ENCODE measurements around the gene RNF25. TPM values are rescaled to one million over a fixed set of nuclear protein-coding genes. Genes with fewer than 3 reads are reported as not detected.

RNF25 gene
- total RNA-seq, 2 experiments from 2014 or later, result 18.0 to 18.6 TPM

DNA sequence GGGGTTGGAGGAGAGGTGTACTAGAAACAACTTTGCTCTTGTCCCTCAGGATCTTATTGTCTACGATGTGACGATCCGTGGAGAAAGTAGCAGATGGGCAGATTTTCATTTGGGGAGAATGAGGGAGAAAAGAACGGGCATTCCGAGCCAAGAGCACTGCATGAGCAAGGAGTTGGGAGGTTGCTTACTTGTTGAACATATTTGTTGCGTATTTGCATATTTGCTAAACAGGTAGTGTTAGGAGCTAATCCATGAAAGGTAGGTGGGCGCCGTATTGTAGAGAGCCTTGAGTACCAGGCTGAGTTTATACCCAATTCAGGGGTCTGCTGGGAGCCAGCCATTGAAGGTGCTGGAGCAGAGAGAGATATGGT, 11.8 kb downstream of the RNF25 start:
- Mint-ChIP-seq H3K36me3 (ENCODE audit: low read depth) (peaks cover 88% of the 10 kb centered on the region), H3K4me1 (ENCODE audit: low read depth) (peaks cover 35% of the 10 kb centered on the region), H3K9me3 (no peaks in the 10 kb centered on the region), H3K27ac (peak overlapping the region; percentile 89), H3K27me3 (no peaks in the 10 kb centered on the region), H3K4me3 (peak overlapping the region; percentile 95)
- DNase-seq, result no peak
- peak overlapping the region in 1 of 2 donors; percentile 24 for H3K27ac ChIP-seq (ENCODE audit: low read depth in 1 of 2, low read length in 2 of 2)
- intact Hi-C loops (cut with DNase I, micrococcal nuclease), result loop anchor here (1.0 to 10.0 kb wide), 9 partner anchors 11 to 727 kb away; partner anchors contain the start of genes AAMP (in 1 of the 2), CNOT9 (in 1 of the 2), DNPEP (in 1 of the 2) and PNKD (in 1 of the 2)
- H3K4me3 ChIP-seq (ENCODE audit: low read length), result peak overlapping the region; percentile 79
- H3K27me3 ChIP-seq (ENCODE audit: control insufficient read depth in 1 of 2, insufficient read depth in 2 of 2, low read length in 2 of 2), result no peaks in the 10 kb centered on the region
- ATAC-seq (ENCODE audit: poor library complexity), result no peak
- peaks cover 19% of the 10 kb centered on the region for H3K4me1 ChIP-seq (ENCODE audit: insufficient read depth, low read length)
- TF ChIP-seq, protein P1, sequence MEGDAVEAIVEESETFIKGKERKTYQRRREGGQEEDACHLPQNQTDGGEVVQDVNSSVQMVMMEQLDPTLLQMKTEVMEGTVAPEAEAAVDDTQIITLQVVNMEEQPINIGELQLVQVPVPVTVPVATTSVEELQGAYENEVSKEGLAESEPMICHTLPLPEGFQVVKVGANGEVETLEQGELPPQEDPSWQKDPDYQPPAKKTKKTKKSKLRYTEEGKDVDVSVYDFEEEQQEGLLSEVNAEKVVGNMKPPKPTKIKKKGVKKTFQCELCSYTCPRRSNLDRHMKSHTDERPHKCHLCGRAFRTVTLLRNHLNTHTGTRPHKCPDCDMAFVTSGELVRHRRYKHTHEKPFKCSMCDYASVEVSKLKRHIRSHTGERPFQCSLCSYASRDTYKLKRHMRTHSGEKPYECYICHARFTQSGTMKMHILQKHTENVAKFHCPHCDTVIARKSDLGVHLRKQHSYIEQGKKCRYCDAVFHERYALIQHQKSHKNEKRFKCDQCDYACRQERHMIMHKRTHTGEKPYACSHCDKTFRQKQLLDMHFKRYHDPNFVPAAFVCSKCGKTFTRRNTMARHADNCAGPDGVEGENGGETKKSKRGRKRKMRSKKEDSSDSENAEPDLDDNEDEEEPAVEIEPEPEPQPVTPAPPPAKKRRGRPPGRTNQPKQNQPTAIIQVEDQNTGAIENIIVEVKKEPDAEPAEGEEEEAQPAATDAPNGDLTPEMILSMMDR (IDR thresholded peaks at IDR 0.05), result no peak
- CTCF ChIA-PET, result interaction anchor here (0.7 to 2.8 kb wide), 6 partner anchors 12 to 435 kb away, joined by 3 to 23 read pairs (median 10); partner anchors contain the start of genes RNF25, STK36 and TTLL4
- no peaks in the 10 kb centered on the region for H3K9me3 ChIP-seq (ENCODE audit: control insufficient read depth in 1 of 2, insufficient read depth in 1 of 2, low read length in 2 of 2)
- POLR2A ChIA-PET, result interaction anchor here (0.5 to 5.9 kb wide), 17 partner anchors 8 to 937 kb away, joined by 3 to 84 read pairs (median 5); partner anchors contain the start of genes AAMP, DNAJB2, DNPEP and PNKD
- peaks cover 54% of the 10 kb centered on the region for H3K36me3 ChIP-seq (ENCODE audit: insufficient read depth, low read length)

DNA sequence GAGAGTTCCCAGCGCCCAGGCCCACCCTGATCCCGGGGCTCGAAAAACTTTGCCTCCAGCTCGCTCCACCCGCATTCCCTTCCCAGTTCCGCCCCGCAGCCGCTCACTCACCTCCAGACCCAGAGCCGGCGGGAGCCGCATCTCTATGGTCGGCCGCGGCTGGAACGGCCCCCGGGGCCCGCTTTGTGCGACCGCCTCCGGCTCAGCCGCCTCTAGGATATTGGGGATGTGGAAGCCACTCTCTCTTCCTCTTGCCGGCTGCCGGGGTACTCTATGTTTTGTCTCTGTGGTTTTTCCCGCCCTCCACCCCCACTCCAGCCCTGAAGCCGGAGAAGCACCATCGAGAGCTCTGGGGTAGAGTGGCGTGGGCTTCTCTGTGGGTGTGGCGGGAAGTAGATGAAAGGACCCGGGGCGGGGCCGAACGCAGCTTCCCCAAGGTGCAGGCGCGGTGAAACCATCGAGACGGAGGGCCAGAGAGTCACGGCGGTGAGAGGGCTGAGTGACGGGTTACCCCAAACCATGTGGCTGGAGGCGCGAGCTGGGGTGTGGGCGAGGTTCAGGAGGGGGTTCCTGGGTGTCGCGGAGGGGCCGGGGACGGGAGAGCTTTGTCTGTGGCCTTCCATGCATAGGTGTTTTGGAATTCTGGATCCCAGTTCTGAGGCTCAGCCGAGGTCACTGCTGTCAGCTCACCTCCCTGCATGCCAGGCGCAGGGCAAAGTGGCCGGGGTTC, 12.4 kb downstream of the RNF25 start, which contains the start of the genes BCS1L and ZNF142:
TSS of gene BCS1L (plus strand) at position 426 of the 730 bp plus-strand sequence. CDS start 1,305 bp downstream, outside the sequence.
TSS of gene ZNF142 (minus strand) at position 366 of the 730 bp plus-strand sequence. CDS start 3,194 bp downstream, outside the sequence.
- Histone ChIP-seq H3K27me3 (ENCODE audit: control insufficient read depth in 1 of 2, insufficient read depth in 2 of 2, low read length in 2 of 2) (no peaks in the 10 kb centered on the region), H3K9me3 (ENCODE audit: control insufficient read depth in 1 of 2, insufficient read depth in 1 of 2, low read length in 2 of 2) (no peaks in the 10 kb centered on the region), H3K4me1 (ENCODE audit: insufficient read depth, low read length) (peaks cover 19% of the 10 kb centered on the region), H3K27ac (ENCODE audit: low read depth in 1 of 2, low read length in 2 of 2) (peak within 1 kb of the TSS; percentile 53 to 83), H3K4me3 (ENCODE audit: low read length) (peak within 1 kb of the TSS; percentile 79), H3K36me3 (ENCODE audit: insufficient read depth, low read length) (peaks cover 54% of the 10 kb centered on the region)
- ChIA-PET POLR2A (interaction anchor here (0.5 to 5.9 kb wide), 20 partner anchors 8 to 938 kb away, joined by 3 to 84 read pairs (median 4); partner anchors contain the start of genes AAMP, CTDSP1, DNAJB2 and DNPEP), CTCF (interaction anchor here (0.7 to 2.8 kb wide), 10 partner anchors 9 to 434 kb away, joined by 3 to 23 read pairs (median 6); partner anchors contain the start of genes RNF25, STK36 and TTLL4)
- H3K4me3 Mint-ChIP-seq, result peak within 1 kb of the TSS; percentile 95
- TF ChIP-seq, protein P1 (IDR thresholded peaks at IDR 0.05), result no peak
- intact Hi-C loops (cut with DNase I, micrococcal nuclease), result loop anchor here (1.0 to 10.0 kb wide), 8 partner anchors 12 to 728 kb away; partner anchors contain the start of genes AAMP (in 1 of the 2), CNOT9 (in 1 of the 2), DNPEP (in 1 of the 2) and PNKD (in 1 of the 2)
- H3K27ac Mint-ChIP-seq, result peak within 1 kb of the TSS; percentile 89
- peaks cover 35% of the 10 kb centered on the region for H3K4me1 Mint-ChIP-seq (ENCODE audit: low read depth)
- DNase-seq (peak; percentile 82 to 95 (median 92)), ATAC-seq (ENCODE audit: poor library complexity) (peak; percentile 98)
- H3K27me3 Mint-ChIP-seq, result no peaks in the 10 kb centered on the region
- H3K9me3 Mint-ChIP-seq, result no peaks in the 10 kb centered on the region
- H3K36me3 Mint-ChIP-seq (ENCODE audit: low read depth), result peaks cover 88% of the 10 kb centered on the region

DNA sequence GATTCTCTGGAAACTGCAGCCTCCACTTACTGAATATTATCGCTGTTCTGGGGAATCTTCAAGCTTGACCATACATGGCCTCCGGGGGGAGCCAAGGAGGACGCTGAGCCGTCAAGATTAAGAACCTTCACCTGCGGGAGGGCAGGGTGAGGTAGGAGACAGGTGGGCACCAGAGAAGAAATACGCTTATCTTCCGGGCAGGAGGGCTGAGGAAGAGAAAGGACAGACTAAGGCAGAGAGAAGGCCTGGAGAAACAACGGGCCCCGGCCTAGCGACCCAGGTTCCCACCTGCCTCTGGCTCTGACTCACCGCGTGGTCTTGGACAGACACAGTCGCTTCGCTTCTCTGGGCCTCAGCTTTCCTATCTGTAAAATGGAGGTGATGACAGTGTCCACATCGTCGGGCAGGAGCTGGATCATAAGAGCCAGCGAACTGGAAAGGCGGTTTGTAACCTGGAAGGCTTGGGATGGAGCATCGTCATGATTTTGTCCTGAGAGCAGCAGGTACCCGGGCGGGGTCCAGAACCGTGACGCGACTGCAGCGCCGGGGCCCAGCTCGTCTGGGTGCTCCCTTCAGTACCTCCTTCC, 13.0 kb downstream of the RNF25 start:
- peak overlapping the region; percentile 89 for H3K27ac Mint-ChIP-seq
- H3K4me1 ChIP-seq (ENCODE audit: insufficient read depth, low read length), result peaks cover 19% of the 10 kb centered on the region
- H3K36me3 ChIP-seq (ENCODE audit: insufficient read depth, low read length), result peaks cover 53% of the 10 kb centered on the region
- ATAC-seq (ENCODE audit: poor library complexity) (peak; percentile 25), DNase-seq (peak in 11 of 14 experiments; percentile 10 to 66 (median 27))
- peaks cover 35% of the 10 kb centered on the region for H3K4me1 Mint-ChIP-seq (ENCODE audit: low read depth)
- no peaks in the 10 kb centered on the region for H3K27me3 Mint-ChIP-seq
- H3K9me3 Mint-ChIP-seq, result no peaks in the 10 kb centered on the region
- TF ChIP-seq, protein P1 (IDR thresholded peaks at IDR 0.05), result peak; percentile 39
- peak overlapping the region; percentile 95 for H3K4me3 Mint-ChIP-seq
- intact Hi-C loops (cut with DNase I, micrococcal nuclease), result loop anchor here (1.0 to 10.0 kb wide), 8 partner anchors 13 to 729 kb away; partner anchors contain the start of genes AAMP (in 1 of the 2), CNOT9 (in 1 of the 2), DNPEP (in 1 of the 2) and PNKD (in 1 of the 2)
- ChIA-PET CTCF (interaction anchor here (0.7 to 2.8 kb wide), 10 partner anchors 8 to 730 kb away, joined by 3 to 23 read pairs (median 6); partner anchors contain the start of genes RNF25, STK36 and TTLL4), POLR2A (interaction anchor here (0.5 to 5.9 kb wide), 15 partner anchors 9 to 938 kb away, joined by 3 to 84 read pairs (median 5); partner anchors contain the start of genes AAMP, CTDSP1, DNPEP and PNKD)
- peaks cover 85% of the 10 kb centered on the region for H3K36me3 Mint-ChIP-seq (ENCODE audit: low read depth)
- no peaks in the 10 kb centered on the region for H3K9me3 ChIP-seq (ENCODE audit: control insufficient read depth in 1 of 2, insufficient read depth in 1 of 2, low read length in 2 of 2)
- H3K27ac ChIP-seq (ENCODE audit: low read depth in 1 of 2, low read length in 2 of 2), result peak overlapping the region; percentile 53 to 83
- H3K27me3 ChIP-seq (ENCODE audit: control insufficient read depth in 1 of 2, insufficient read depth in 2 of 2, low read length in 2 of 2), result no peaks in the 10 kb centered on the region
- peak overlapping the region; percentile 79 for H3K4me3 ChIP-seq (ENCODE audit: low read length)

Data from CD4-positive, alpha-beta T cell (primary cell).